OCI-M2 (cell line): ENCODE measurements around the gene BCKDHA.
"Not testable (repeated sequence)": the region's sequence is repeated elsewhere in the genome, so short reads cannot be mapped to it uniquely, and the experiment has no call there.

Experiments
- DNase-seq: peaks from one replicate; lab custom pipeline; 2025; ENCODE audit not compliant: unreplicated experiment; lab: John Stamatoyannopoulos, UW

The BCKDHA gene

DNA sequence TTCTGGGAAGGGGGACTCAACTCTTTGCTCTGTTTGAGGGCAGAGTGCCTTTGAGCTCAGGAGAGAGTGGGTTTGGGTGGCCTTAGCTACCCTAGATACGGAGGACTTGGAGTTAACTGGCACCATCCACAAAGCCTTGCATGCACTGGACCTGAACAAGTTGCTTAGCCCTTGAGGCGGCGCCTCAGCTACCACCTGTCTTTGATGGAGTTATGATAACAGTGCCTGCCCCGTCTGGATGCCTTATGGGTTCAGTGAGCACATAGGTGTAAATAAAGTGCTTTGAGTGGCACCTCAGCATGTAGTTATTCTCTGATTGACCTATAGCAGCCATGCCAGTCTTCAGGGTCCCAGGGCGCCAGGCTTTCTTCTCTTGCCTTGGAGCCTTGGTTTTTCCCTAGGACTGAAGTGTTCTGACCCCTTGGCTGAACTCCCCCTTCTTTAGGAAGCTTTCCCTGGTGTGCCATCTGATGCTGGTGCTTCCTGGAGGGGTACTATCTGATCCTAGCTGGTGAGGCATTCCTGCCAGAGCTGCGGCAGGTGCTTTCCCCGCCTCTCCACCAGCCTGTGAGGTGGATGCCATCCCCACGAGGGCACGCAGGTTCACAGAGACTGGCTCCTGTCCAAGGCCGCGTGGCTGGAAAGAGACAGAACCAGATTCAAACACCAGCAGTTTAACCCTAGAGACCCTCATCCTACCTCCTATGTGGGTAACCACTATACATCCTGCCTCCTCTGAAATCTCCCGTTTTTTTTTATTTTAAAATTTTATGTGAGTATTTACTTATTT is 5.8 kb downstream of the BCKDHA start:
- no peak for DNase-seq

DNA sequence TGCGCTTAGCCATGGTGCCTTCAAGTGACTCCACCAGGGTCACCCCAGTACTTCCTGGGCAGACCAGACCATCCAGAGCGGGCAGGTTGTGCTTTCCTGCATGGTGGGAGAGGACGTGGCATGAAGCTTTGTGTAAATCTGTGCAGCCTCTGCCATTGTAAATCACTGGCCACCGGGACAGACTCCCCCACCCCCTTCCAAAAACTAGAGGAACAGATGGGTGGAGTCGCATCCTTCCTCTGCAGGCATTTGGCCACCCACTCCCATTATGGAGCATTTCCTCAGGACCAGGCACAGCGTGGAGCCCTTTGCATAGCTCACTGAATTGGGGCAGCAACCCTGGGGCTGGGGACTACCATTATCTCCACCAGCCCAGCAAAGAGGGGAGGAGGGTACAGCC is 8.2 kb downstream of the BCKDHA start:
- DNase-seq, result no peak

DNA sequence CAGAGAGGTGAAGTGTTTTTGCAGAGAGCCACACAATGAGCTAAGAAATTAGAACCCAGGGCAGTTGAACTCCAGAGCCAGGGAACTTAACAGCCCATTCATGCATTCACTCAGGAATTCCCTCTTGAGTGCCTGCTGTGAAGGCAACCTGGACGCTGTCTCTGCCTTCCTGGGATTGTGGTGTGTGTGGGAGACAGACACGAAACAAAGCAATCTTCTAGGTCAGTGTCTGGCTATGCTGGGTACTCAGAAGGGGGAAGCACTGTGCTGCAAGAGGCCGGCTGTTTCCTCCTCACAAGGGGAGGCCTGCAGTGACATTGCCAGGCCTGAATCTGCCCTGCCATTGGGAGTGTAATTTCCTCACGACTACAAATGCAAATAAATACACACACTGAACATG is 9.7 kb downstream of the BCKDHA start:
- no peak for DNase-seq

DNA sequence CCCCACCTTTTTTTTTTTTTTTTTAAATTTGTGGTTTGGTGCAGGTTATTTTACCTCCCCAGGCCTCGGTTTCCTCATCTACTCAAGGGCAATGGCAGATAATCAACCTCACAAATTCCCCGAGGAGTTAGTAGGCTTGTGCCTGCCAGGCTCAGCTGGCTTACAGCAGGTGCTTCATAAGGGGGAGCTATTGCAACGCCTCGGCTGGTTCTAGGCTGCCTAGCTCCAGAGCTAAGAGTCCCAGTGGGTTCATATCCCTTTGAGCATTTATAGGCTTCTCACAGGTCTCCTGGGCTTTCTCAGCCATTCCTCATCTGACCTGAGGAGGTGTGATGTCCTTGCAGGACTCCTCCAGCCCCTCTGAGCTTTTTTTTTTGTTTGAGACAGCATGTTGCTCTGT is 10.6 kb downstream of the BCKDHA start:
- DNase-seq, result no peak

DNA sequence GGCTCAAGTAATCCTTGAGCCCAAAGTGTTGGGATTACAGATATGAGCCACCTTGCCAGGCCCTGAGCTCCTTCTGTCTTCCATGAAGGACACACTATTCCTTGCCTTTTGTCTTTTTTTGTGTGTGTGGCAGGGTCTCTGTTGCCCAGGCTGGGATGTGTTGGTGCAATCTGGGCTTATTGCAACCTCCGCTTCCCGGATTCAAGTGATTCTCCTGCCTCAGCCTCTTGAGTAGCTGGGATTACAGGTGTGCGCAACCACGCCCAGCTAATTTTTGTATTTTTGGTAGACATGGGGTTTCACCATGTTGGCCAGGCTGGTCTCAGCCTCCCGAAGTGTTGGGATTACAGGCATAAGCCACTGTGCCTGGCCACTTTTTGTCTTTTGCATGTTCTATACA is 11.2 kb downstream of the BCKDHA start:
- DNase-seq, result not testable (repeated sequence)

DNA sequence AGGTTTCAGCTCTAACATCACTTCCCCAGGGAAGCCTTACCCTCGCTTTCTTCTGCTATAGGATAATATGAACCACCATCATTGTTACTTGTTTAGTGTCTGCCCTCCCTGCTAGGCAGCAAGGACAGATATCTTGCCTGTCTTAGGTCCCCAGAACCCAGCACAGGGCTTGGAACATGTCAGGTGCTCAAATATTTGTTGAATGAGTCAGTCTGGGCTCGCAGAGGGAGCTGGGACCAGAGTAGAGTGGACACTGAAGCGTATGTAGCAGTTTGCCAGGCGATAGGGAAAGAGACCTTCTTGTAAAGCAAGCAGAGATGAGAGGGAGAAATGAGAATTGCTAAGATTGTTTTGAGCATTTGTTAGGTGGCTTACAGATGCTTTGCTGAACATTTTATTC is 11.7 kb downstream of the BCKDHA start:
- DNase-seq, result no peak

DNA sequence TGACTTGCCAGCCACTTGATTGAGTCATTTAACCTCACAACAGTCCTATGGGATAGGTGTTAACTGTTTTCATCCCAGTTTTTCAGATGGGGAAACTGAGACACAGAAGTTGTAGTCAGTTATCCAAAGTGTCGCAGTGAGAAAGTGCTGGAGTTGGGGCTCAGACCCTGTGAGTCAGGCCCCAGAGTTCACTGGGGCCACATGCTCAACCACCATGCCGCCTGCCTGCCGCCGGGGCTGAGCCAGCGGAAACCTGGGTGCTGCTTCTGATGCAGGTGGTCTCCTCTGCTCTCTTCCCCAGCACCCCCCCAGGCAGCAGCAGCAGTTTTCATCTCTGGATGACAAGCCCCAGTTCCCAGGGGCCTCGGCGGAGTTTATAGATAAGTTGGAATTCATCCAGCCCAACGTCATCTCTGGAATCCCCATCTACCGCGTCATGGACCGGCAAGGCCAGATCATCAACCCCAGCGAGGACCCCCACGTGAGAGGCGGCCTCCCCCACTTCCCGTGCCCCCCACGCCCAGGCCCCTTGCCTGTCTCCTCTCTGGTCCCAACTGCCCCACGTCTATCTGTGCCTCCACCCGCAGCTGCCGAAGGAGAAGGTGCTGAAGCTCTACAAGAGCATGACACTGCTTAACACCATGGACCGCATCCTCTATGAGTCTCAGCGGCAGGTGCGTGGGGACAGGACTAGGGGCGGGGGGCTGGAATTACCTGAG is 12.9 kb downstream of the BCKDHA start:
- no peak for DNase-seq

DNA sequence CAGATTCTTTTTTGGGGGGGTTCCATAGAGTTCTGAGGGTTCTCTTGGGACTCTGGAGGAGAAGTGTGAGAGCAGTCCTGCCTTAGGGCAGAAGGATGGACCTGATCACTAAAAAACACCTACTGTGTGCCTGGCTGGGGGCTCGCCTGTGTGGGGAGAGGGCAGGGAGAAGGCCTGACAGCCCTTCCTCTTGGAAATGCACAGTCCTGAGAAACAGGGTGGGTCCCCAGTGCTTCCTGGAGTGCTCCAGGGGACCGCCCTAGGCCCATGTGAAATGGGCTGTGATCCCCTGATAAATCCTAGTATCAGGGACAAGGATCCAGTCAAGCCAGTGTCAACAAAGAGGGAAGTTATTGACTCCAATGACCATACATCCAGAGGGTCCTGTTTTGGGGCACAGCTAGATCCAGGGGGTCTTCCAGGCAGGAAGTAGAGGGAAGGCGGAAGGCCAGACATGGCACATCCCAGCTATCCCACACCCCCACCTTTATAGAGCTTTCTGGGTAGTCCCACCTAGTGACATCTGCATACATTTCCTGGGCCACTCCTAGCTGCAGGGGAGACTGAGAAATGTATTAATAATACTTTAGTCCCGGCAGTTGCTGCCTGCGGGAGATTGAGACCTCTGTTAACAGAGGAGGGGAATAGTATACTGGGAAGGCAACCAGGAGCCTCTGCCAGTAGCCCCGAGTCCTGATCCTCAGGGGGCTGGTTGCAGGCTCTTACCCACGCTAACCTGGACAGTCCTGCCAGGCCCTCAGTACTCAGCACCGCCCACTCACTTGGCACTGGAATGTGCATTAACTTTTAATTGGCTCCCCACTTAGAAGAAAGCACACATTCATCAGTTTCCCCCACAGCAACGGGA is 13.7 kb downstream of the BCKDHA start:
- no peak for DNase-seq

DNA sequence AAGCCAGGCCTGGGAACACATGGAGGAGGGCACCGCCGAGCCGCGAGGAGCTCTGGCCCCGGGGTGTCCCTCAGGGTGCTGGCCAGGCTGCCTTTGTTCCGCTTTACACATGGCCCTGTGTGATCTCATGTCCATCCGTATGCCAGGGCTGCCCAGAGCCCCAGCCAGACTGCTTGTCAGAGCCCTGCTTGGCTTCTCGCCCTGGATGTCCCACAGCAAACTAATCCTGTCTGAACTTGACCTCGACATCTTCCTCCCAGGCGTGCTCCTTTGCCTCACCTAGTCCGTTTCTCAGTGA is 14.3 kb downstream of the BCKDHA start:
- no peak for DNase-seq

DNA sequence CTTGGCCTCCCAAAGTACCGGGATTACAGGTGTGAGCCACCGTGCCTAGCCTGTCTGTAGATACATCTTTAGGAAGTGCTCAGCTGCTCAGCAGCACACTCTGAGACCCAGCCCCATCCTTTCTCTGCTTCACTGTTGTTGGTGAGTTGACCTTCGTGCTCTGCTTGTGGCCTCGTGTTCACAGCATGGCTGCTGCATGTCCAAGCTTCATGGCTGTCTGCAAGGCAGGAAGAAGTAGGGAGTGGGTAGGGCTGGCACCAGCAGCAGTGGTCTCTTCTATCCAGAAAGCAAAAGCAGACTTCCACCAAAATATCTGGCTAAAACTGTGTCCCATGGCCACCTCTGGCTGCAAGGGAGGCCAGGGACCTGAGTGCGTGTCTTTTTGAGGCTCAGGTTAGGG is 15.3 kb downstream of the BCKDHA start:
- DNase-seq, result no peak

DNA sequence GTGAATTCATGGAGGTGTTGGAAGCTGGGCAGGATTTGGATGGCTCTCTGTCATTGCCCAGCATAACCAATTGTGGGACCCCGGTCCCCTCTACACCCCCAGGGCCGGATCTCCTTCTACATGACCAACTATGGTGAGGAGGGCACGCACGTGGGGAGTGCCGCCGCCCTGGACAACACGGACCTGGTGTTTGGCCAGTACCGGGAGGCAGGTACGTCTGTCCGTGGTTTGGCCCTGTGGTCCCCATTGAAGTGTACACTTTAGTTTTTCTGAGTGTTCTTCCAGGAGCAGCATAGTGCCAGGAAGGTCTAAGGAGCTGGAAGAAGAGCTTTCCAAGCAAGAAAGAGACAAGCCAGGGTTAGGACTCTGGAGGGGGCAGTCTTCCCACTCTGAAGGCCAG is 16.3 kb downstream of the BCKDHA start:
- no peak for DNase-seq

DNA sequence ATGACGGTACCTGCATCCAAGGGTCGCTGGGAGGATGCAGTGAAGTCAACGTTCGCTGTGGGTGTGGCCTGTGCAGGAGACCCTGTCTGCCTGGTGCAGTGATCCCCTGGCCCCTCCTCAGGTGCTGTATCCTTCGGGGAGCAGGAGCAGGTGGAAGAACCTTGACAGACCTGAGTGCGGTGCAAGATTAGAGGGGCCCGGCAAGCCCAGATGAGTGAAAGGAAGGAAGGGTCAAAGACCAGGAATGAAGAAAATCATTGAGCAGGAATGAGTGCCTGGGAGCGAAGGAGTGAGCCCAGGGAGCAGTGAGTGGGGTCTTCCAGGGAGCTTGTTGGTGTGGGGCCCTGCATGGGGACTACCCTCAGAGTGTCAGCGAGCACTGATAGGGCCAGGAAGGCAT is 16.8 kb downstream of the BCKDHA start:
- DNase-seq, result no peak

DNA sequence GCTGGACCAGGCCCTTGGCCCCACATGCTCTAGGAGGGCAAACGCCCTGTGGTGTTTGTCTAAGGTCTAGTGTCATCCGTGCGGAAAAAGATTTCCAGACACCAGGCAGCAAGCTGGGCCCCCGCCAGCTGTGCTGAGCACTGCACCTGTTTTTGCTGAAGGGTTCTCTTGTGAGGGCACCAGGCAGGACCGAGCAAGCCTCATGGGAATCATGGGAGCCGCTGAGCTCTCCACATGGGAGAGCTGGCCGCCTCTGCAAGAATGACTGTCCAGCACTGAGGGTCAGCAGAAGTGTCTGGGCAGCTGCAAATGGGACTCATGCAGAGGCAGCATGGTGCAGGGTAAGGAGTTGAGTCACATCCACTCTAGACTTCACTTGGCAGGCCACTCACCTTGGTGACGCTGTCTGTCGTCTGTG is 17.5 kb downstream of the BCKDHA start:
- no peak for DNase-seq

DNA sequence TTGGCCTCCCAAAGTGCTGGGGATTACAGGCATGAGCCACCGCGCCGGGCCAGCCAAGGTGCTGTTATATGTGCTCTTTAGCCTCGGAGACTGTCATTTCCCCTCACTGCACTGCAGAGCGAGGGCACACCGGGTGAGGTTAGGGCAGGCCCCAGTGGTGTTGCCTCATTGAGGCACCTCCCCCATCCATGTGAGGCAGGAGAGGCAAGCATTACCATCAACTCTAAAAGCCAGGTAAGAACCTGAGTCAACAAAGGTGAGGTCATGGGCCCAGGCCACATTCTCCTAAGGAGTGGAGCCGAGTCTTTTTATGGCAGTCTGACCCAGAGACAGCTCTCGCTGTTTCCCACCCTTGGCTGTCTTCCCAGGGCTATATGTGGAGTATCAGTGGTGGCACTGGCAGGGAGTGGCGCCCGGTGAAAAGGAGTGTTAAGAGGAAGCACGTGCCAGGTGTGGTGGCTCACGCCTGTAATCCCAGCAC is 18.6 kb downstream of the BCKDHA start:
- DNase-seq, result no peak

DNA sequence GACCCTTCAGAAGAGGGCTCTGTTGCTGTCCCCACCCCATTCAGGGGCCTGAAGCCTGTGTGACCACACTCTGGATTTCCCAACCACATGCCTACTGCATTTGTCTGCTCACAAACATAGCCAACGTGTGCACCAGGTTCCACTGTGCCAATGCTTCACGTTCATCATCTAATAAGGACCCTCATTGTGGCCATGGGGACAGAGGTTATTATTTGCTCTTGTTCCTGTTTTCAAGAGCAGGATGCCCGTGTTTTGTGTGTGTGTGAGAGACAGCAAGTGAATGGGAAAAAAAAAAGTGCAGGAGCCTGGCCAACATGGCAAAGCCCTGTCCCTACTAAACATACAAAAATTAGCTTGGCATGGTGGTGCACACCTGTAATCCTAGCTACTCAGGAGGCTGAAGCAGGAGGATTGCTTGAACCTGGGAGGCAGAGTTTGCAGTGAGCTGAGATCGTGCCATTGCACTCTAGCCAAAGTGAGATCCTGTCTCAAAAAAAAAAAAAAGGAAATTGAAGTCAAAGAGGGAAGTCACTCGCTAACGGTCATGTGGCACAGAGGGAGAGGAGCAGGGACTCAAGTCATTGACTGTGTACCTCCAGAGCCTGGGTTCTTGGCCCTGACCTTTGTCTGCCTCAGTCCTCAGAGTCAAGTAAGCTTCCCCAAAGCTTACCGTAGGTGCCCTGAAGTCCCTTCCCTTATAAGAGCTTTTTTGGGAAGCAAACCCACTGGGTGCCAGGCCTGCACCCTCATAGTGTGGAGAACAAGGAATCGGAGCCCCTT is 22.7 kb downstream of the BCKDHA start:
- no peak for DNase-seq

DNA sequence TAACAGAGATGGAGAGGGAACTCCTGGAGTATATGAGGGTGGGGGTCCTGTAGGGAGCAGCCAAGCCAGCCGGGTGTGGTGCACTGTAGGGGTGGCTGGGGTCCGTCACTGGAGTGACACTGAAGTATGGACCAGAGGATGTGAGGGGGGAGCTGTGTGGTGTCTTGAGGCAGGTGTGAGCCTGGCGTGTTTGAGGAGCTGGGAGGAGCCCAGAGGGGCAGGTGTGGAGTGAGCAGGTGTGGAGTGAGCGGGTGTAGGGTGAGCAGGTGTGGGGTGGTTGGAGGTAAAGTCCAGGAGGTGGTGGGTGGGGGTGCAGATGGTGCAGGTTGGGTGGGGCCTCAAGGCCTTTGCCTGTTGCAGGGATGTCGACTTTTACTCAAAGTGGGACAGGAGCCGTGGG is 23.7 kb downstream of the BCKDHA start:
- DNase-seq, result no peak

DNA sequence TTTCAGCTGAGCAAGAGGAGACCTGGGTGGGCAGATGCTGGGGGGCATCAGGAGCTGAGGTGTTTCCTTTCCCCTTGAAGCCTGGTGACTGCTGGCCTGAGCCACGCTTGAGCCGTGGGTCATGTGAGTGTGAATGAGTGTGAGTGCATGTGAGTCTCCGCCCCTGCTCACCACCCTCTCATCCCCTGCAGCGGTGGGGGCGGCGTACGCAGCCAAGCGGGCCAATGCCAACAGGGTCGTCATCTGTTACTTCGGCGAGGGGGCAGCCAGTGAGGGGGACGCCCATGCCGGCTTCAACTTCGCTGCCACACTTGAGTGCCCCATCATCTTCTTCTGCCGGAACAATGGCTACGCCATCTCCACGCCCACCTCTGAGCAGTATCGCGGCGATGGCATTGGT is 24.4 kb downstream of the BCKDHA start:
- DNase-seq, result no peak

DNA sequence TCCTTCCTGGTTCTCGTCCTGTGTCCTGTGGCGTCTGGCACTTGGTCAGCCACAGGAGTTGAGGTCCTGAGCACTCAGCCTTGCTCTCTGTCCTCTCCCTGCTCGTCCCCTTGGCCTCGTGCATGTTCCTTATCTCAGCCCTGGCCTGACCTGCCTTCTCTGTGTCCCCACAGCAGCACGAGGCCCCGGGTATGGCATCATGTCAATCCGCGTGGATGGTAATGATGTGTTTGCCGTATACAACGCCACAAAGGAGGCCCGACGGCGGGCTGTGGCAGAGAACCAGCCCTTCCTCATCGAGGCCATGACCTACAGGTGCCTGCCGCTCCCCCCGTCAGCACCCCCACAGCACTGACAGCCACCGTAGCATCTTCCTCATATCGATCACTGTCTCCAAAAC is 24.8 kb downstream of the BCKDHA start:
- no peak for DNase-seq

DNA sequence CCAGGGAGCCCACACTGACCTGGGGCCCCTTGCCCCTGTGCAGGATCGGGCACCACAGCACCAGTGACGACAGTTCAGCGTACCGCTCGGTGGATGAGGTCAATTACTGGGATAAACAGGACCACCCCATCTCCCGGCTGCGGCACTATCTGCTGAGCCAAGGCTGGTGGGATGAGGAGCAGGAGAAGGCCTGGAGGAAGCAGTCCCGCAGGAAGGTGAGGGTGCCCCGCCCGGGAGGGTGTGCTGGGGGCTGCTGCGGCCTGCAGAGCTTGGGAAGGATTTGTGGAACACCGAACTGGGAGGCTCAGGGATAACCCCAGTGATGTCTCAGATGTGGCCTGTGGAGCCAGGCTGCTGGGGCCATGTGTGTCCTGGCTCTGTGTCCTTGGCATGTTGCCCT is 25.3 kb downstream of the BCKDHA start:
- no peak for DNase-seq

DNA sequence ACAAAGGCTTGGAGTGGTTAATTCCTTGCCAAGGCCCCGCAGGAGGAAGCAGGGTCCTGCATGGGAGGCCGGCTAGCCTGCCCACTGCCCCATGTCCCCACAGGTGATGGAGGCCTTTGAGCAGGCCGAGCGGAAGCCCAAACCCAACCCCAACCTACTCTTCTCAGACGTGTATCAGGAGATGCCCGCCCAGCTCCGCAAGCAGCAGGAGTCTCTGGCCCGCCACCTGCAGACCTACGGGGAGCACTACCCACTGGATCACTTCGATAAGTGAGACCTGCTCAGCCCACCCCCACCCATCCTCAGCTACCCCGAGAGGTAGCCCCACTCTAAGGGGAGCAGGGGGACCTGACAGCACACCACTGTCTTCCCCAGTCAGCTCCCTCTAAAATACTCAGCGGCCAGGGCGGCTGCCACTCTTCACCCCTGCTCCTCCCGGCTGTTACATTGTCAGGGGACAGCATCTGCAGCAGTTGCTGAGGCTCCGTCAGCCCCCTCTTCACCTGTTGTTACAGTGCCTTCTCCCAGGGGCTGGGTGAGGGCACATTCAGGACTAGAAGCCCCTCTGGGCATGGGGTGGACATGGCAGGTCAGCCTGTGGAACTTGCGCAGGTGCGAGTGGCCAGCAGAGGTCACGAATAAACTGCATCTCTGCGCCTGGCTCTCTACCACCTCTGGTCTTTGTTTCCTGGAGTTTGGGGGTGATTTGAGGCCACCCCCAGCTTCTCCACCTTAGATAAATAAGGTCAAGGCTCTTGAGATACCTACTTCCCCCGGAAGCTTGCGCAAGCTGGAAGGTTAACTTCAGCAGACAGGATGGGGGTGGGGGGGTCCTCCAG is 26.9 kb downstream of the BCKDHA start:
- no peak for DNase-seq
